ENCODE data around the gene SENP7. TPM values are rescaled to one million over a fixed set of nuclear protein-coding genes. Genes with fewer than 3 reads are reported as not detected.

SENP7 gene
- total and polyA plus RNA-seq, 12 donors = 6.2 to 43.0 (median 12.4) TPM

- TF ChIP-seq POLR2A (IDR thresholded peaks at IDR 0.05) (no peak), CTCF (IDR thresholded peaks at IDR 0.05) (no peak)
- H3K9me3 ChIP-seq (replicated peaks in 1 of 3) = no peaks in the 10 kb centered on the region
- no peaks in the 10 kb centered on the region for H3K27me3 ChIP-seq
- intact Hi-C loops (cut with DNase I) = no loop called here
- H3K36me3 ChIP-seq (replicated peaks in 1 of 2) = no peaks in the 10 kb centered on the region
- H3K27ac ChIP-seq = no peak within 1 kb of the TSS
- H3K4me1 ChIP-seq (replicated peaks in 1 of 2) = no peaks in the 10 kb centered on the region
- DNase-seq = no peak
- WGBS, 4 donors = 85 to 96% (median 94%) methylated on average over 2 of the region's 2 CpGs
- no peak within 1 kb of the TSS for H3K4me3 ChIP-seq
These were observed 192.5 kb downstream of the SENP7 start, which contains the start of gene IMPG2 for GRCh38 chr3:101320475-101320874. Gene IMPG2, minus strand, starts transcription at chr3:101320575. Its CDS starts 203 bp downstream, at chr3:101320372.

GRCh38 chr3:101319531-101319930 is 193.5 kb downstream of the SENP7 start:
- TF ChIP-seq CTCF (IDR thresholded peaks at IDR 0.05) (no peak), POLR2A (IDR thresholded peaks at IDR 0.05) (no peak)
- Histone ChIP-seq H3K4me3 (no peak overlapping the region), H3K36me3 (replicated peaks in 1 of 2) (no peaks in the 10 kb centered on the region), H3K9me3 (replicated peaks in 1 of 3) (no peaks in the 10 kb centered on the region), H3K27ac (no peak overlapping the region), H3K27me3 (no peaks in the 10 kb centered on the region), H3K4me1 (replicated peaks in 1 of 2) (no peaks in the 10 kb centered on the region)
- DNase-seq = no peak
- intact Hi-C loops (cut with DNase I) = no loop called here
- 78 to 85% (median 82%) methylated on average over 5 of the region's 5 CpGs for WGBS, 4 donors

- H3K27ac ChIP-seq = no peak overlapping the region
- no peaks in the 10 kb centered on the region for H3K36me3 ChIP-seq (replicated peaks in 1 of 2)
- peaks cover 4 to 16% of the 10 kb centered on the region in 2 donors for H3K4me1 ChIP-seq (replicated peaks in 1 of 2)
- no peak overlapping the region for H3K4me3 ChIP-seq
- 92 to 97% (median 96%) methylated on average over 2 of the region's 2 CpGs for WGBS, 4 donors
- no peak for DNase-seq
- intact Hi-C loops (cut with DNase I) = no loop called here
- H3K27me3 ChIP-seq = no peaks in the 10 kb centered on the region
- TF ChIP-seq POLR2A (IDR thresholded peaks at IDR 0.05) (no peak), CTCF (IDR thresholded peaks at IDR 0.05) (no peak)
- H3K9me3 ChIP-seq (replicated peaks in 1 of 3) = peaks cover 0 to 8% (median 0%) of the 10 kb centered on the region in 3 donors
These were observed 200.5 kb downstream of the SENP7 start for GRCh38 chr3:101312545-101312944.

GRCh38 chr3:101311676-101312075 is 201.3 kb downstream of the SENP7 start:
- no peak overlapping the region for H3K4me3 ChIP-seq
- no peak overlapping the region for H3K27ac ChIP-seq
- peaks cover 4 to 16% of the 10 kb centered on the region in 2 donors for H3K4me1 ChIP-seq (replicated peaks in 1 of 2)
- intact Hi-C loops (cut with DNase I) = no loop called here
- no peak for DNase-seq
- 63 to 78% (median 69%) methylated on average over 2 of the region's 2 CpGs for WGBS, 4 donors
- H3K36me3 ChIP-seq (replicated peaks in 1 of 2) = no peaks in the 10 kb centered on the region
- no peak for TF ChIP-seq CTCF (IDR thresholded peaks at IDR 0.05)
- no peak for TF ChIP-seq POLR2A (IDR thresholded peaks at IDR 0.05)
- peaks cover 0 to 8% (median 0%) of the 10 kb centered on the region in 3 donors for H3K9me3 ChIP-seq (replicated peaks in 1 of 3)
- H3K27me3 ChIP-seq = no peaks in the 10 kb centered on the region
